Measurements from ENCODE around the gene ABI1.

- TF ChIP-seq CTCF (IDR thresholded peaks at IDR 0.05) (no peak), EZH2 (IDR thresholded peaks at IDR 0.05; ENCODE audit: borderline replicate concordance, insufficient read depth, low read depth, low read length, poor library complexity, severe bottlenecking) (no peak)
Measured at GRCh38 chr10:26858707-26859034, 2.1 kb downstream of the ABI1 start.

Data from B cell (primary cell).